ENCODE results near the gene ADAMTS17.

ADAMTS17 gene

DNA sequence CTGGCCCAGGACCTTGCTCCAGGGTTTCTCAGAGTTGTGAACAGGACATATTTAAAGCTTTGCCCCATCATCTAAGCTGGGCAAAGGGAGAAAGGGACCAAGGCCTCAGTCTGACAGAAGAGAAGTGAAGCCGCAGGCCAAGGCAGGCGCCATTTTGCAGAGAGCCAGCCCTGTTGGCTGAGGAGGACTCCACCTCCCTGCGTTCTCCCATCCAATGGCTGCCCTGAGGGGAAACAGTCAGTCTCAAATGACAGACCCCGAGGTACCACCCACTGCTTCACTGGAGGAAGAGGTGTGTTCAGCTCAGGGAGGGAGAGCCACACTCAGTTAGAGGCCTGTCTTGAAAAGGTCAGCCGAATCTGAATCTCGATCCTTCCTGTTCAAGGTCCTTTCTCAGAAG, 86.1 kb downstream of the ADAMTS17 start:
- H3K27ac ChIP-seq (ENCODE audit: low read depth, low read length): no peak overlapping the region
- no peaks in the 10 kb centered on the region for H3K36me3 ChIP-seq (ENCODE audit: control insufficient read depth, low read length)
- H4K20me1 ChIP-seq (ENCODE audit: control insufficient read depth, insufficient read depth, low read depth, low read length): no peaks in the 10 kb centered on the region

DNA sequence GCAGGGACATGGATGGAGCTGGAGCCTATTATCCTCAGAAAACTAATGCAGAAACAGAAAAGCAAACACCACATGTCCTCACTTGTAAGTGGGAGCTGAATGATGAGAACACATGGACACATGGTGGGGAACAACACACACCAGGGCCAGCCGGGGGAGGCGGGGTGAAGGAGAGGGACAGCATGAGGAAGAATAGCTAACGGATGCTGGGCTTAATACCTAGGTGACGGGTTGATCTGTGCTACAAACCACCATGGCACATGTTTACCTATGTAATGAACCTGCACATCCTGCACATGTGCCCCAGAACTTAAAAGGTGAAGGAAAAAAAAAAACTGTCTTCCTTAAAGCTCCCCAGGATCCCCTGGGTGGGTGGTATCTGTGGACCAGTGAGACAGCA, 87.1 kb downstream of the ADAMTS17 start:
- no peak overlapping the region for H3K4me2 ChIP-seq (ENCODE audit: low read length)

More for the DNA sequence above, 86.1 kb downstream of the ADAMTS17 start:
- Histone ChIP-seq H3F3A (ENCODE audit: control insufficient read depth, insufficient read depth) (no peaks in the 10 kb centered on the region), H3K4me3 (ENCODE audit: low read length) (no peak overlapping the region), H3K79me2 (ENCODE audit: control insufficient read depth, low read length) (no peaks in the 10 kb centered on the region), H3K27me3 (ENCODE audit: control insufficient read depth, low read length) (no peaks in the 10 kb centered on the region), H3K4me1 (ENCODE audit: control insufficient read depth, low read length) (no peaks in the 10 kb centered on the region), H3K9me3 (ENCODE audit: control insufficient read depth, insufficient read depth, low read length) (no peaks in the 10 kb centered on the region), H3K4me2 (ENCODE audit: low read length) (no peak overlapping the region), H3K9me2 (replicated peaks; ENCODE audit: control insufficient read depth, low read length) (no peaks in the 10 kb centered on the region)
- TF ChIP-seq CTCF (IDR thresholded peaks at IDR 0.05; ENCODE audit: low read depth, low read length, poor library complexity, severe bottlenecking) (no peak), EZH2phosphoT487 (IDR thresholded peaks at IDR 0.05; ENCODE audit: borderline replicate concordance, low read length) (no peak)

GRCh38 chr15:100254285-100254684, 87.5 kb downstream of the ADAMTS17 start:
- no peak for TF ChIP-seq EZH2phosphoT487 (IDR thresholded peaks at IDR 0.05; ENCODE audit: borderline replicate concordance, low read length)
- H3F3A ChIP-seq (ENCODE audit: control insufficient read depth, insufficient read depth): no peaks in the 10 kb centered on the region

More for the DNA sequence above, 87.1 kb downstream of the ADAMTS17 start:
- Histone ChIP-seq H3K4me3 (ENCODE audit: low read length) (no peak overlapping the region), H3K9me3 (ENCODE audit: control insufficient read depth, insufficient read depth, low read length) (no peaks in the 10 kb centered on the region), H3K4me1 (ENCODE audit: control insufficient read depth, low read length) (no peaks in the 10 kb centered on the region), H4K20me1 (ENCODE audit: control insufficient read depth, insufficient read depth, low read depth, low read length) (no peaks in the 10 kb centered on the region), H3K27ac (ENCODE audit: low read depth, low read length) (no peak overlapping the region), H3F3A (ENCODE audit: control insufficient read depth, insufficient read depth) (no peaks in the 10 kb centered on the region), H3K79me2 (ENCODE audit: control insufficient read depth, low read length) (no peaks in the 10 kb centered on the region), H3K9me2 (replicated peaks; ENCODE audit: control insufficient read depth, low read length) (no peaks in the 10 kb centered on the region), H3K36me3 (ENCODE audit: control insufficient read depth, low read length) (no peaks in the 10 kb centered on the region), H3K27me3 (ENCODE audit: control insufficient read depth, low read length) (no peaks in the 10 kb centered on the region)
- TF ChIP-seq EZH2phosphoT487 (IDR thresholded peaks at IDR 0.05; ENCODE audit: borderline replicate concordance, low read length) (no peak), CTCF (IDR thresholded peaks at IDR 0.05; ENCODE audit: low read depth, low read length, poor library complexity, severe bottlenecking) (no peak)

DNA sequence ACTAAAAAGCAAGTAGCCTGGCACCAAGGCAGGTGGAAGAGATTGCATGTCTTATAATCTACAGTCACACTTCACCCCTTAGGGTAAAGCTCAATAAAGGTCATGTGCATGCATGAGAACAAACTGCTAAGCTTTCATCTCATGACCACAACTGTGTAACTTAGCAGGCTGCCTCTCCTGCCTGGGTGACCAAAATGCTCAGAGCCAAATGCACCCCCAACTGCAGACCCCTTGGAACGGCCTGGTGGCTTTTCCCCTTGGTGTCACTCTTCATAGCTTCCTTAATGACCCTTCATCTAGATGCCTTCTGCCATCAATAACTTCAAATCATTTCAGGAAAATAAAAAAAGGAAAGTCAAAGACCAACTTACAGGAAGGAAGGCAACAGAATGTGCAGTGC, 88.1 kb downstream of the ADAMTS17 start:
- no peak overlapping the region for H3K4me3 ChIP-seq (ENCODE audit: low read length)
- H3K79me2 ChIP-seq (ENCODE audit: control insufficient read depth, low read length): no peaks in the 10 kb centered on the region
- H3K4me2 ChIP-seq (ENCODE audit: low read length): no peak overlapping the region
- no peaks in the 10 kb centered on the region for H3F3A ChIP-seq (ENCODE audit: control insufficient read depth, insufficient read depth)
- H3K27ac ChIP-seq (ENCODE audit: low read depth, low read length): no peak overlapping the region
- H3K36me3 ChIP-seq (ENCODE audit: control insufficient read depth, low read length): no peaks in the 10 kb centered on the region
- no peaks in the 10 kb centered on the region for H3K9me2 ChIP-seq (replicated peaks; ENCODE audit: control insufficient read depth, low read length)
- H3K9me3 ChIP-seq (ENCODE audit: control insufficient read depth, insufficient read depth, low read length): no peaks in the 10 kb centered on the region
- no peaks in the 10 kb centered on the region for H3K4me1 ChIP-seq (ENCODE audit: control insufficient read depth, low read length)
- no peak for TF ChIP-seq CTCF (IDR thresholded peaks at IDR 0.05; ENCODE audit: low read depth, low read length, poor library complexity, severe bottlenecking)
- no peak for TF ChIP-seq EZH2phosphoT487 (IDR thresholded peaks at IDR 0.05; ENCODE audit: borderline replicate concordance, low read length)
- no peaks in the 10 kb centered on the region for H4K20me1 ChIP-seq (ENCODE audit: control insufficient read depth, insufficient read depth, low read depth, low read length)
- H3K27me3 ChIP-seq (ENCODE audit: control insufficient read depth, low read length): no peaks in the 10 kb centered on the region

More at GRCh38 chr15:100254285-100254684, 87.5 kb downstream of the ADAMTS17 start:
- no peaks in the 10 kb centered on the region for H3K9me3 ChIP-seq (ENCODE audit: control insufficient read depth, insufficient read depth, low read length)
- no peaks in the 10 kb centered on the region for H3K9me2 ChIP-seq (replicated peaks; ENCODE audit: control insufficient read depth, low read length)
- H3K36me3 ChIP-seq (ENCODE audit: control insufficient read depth, low read length): no peaks in the 10 kb centered on the region
- H3K79me2 ChIP-seq (ENCODE audit: control insufficient read depth, low read length): no peaks in the 10 kb centered on the region
- no peaks in the 10 kb centered on the region for H3K27me3 ChIP-seq (ENCODE audit: control insufficient read depth, low read length)
- no peaks in the 10 kb centered on the region for H4K20me1 ChIP-seq (ENCODE audit: control insufficient read depth, insufficient read depth, low read depth, low read length)
- H3K27ac ChIP-seq (ENCODE audit: low read depth, low read length): no peak overlapping the region
- no peaks in the 10 kb centered on the region for H3K4me1 ChIP-seq (ENCODE audit: control insufficient read depth, low read length)
- no peak overlapping the region for H3K4me3 ChIP-seq (ENCODE audit: low read length)
- no peak overlapping the region for H3K4me2 ChIP-seq (ENCODE audit: low read length)

All from DOHH2 (cell line).